Peyer's patch (tissue), 4 donors: ENCODE results near the gene GUCY2F. TPM values are rescaled to one million over a fixed set of nuclear protein-coding genes. Genes with fewer than 3 reads are reported as not detected.

Experiments used
- DNase-seq, 3 donors: peaks; one replicate each; pipeline ENCODE4 v3.0.0-alpha.2; 2017 to 2019
- H3K27ac ChIP-seq, 4 donors: fragments of 200-600 bp; sonication (generic); one replicate each; pipeline ENCODE4 v1.5.1; 2016 to 2019
- H3K27me3 ChIP-seq, 2 donors: fragments of 200-600 bp; sonication (generic); one replicate each; pipeline ENCODE4 v1.5.1; 2019
- H3K36me3 ChIP-seq, 3 donors: fragments of 200-600 bp; sonication (generic); one replicate each; pipeline ENCODE4 v1.5.1; 2016 to 2019
- H3K4me1 ChIP-seq, 4 donors: fragments of 200-600 bp; sonication (generic); one replicate each; pipeline ENCODE4 v1.5.1; 2016 to 2019
- H3K4me3 ChIP-seq, 4 donors: fragments of 200-600 bp; sonication (generic); 1 replicate in 3 of 4; 2 replicates in 1 of 4; pipeline ENCODE4 v1.5.1; 2016 to 2019; ENCODE audit warnings: mild to moderate bottlenecking in 1 of 4
- H3K9me3 ChIP-seq, 4 donors: fragments of 200-600 bp; sonication (generic); one replicate each; pipeline ENCODE4 v1.5.1; 2016 to 2019; ENCODE audit warnings: mild to moderate bottlenecking in 1 of 4
- CTCF ChIP-seq, 6 experiments: fragments of 450-650 bp in 4 of 6; fragments of 200-600 bp in 2 of 6; sonication (generic) in 1 of 6; IDR thresholded peaks; one replicate each; pipeline ENCODE4 v1.5.1; 2017 to 2019; ENCODE audit warnings: antibody characterized with exemption in 6 of 6, mild to moderate bottlenecking in 3 of 6, moderate library complexity in 1 of 6
- POLR2A ChIP-seq, 2 donors: fragments of 450-650 bp; IDR thresholded peaks; one replicate each; pipeline ENCODE4 v1.5.1; 2017; ENCODE audit warnings: antibody characterized with exemption in 2 of 2, mild to moderate bottlenecking in 2 of 2, moderate library complexity in 2 of 2
- total RNA-seq, 4 donors: library from RNA; depleted of rRNA; stranded (reverse); fragments of >200 nt; gene quantifications; one replicate each; pipeline ENCODE4 v1.1.0, GENCODE V29; 2016

The GUCY2F gene
- total RNA-seq, 4 donors from 2014 or later = not detected

- no peaks in the 10 kb centered on the region for H3K9me3 ChIP-seq
- no peak for TF ChIP-seq POLR2A (IDR thresholded peaks at IDR 0.05)
- TF ChIP-seq CTCF (IDR thresholded peaks at IDR 0.05) = no peak
- H3K4me1 ChIP-seq = no peaks in the 10 kb centered on the region
- H3K36me3 ChIP-seq = no peaks in the 10 kb centered on the region
- no peaks in the 10 kb centered on the region for H3K27me3 ChIP-seq
- no peak overlapping the region for H3K4me3 ChIP-seq
- no peak overlapping the region for H3K27ac ChIP-seq
- DNase-seq = no peak
Measured at GRCh38 chrX:109350051-109350450, 131.8 kb downstream of the GUCY2F start.

- no peak overlapping the region for H3K4me3 ChIP-seq
- no peak for DNase-seq
- H3K27me3 ChIP-seq = no peaks in the 10 kb centered on the region
- TF ChIP-seq CTCF (IDR thresholded peaks at IDR 0.05) (no peak), POLR2A (IDR thresholded peaks at IDR 0.05) (no peak)
- no peaks in the 10 kb centered on the region for H3K36me3 ChIP-seq
- H3K9me3 ChIP-seq = no peaks in the 10 kb centered on the region
- no peaks in the 10 kb centered on the region for H3K4me1 ChIP-seq
- no peak overlapping the region for H3K27ac ChIP-seq
Measured at GRCh38 chrX:109347632-109348031, 134.3 kb downstream of the GUCY2F start.

- Histone ChIP-seq H3K36me3 (no peaks in the 10 kb centered on the region), H3K9me3 (no peaks in the 10 kb centered on the region), H3K27ac (no peak overlapping the region), H3K4me1 (no peaks in the 10 kb centered on the region), H3K4me3 (no peak overlapping the region), H3K27me3 (no peaks in the 10 kb centered on the region)
- TF ChIP-seq POLR2A (IDR thresholded peaks at IDR 0.05) (no peak), CTCF (IDR thresholded peaks at IDR 0.05) (no peak)
- DNase-seq = no peak
Measured at GRCh38 chrX:109346491-109346890, 135.4 kb downstream of the GUCY2F start.

GRCh38 chrX:109345856-109346255 lies 136.0 kb downstream of the GUCY2F start:
- Histone ChIP-seq H3K27ac (no peak overlapping the region), H3K36me3 (no peaks in the 10 kb centered on the region), H3K4me1 (no peaks in the 10 kb centered on the region), H3K27me3 (no peaks in the 10 kb centered on the region), H3K4me3 (no peak overlapping the region), H3K9me3 (no peaks in the 10 kb centered on the region)
- no peak for DNase-seq
- TF ChIP-seq CTCF (IDR thresholded peaks at IDR 0.05) (no peak), POLR2A (IDR thresholded peaks at IDR 0.05) (no peak)

DNA sequence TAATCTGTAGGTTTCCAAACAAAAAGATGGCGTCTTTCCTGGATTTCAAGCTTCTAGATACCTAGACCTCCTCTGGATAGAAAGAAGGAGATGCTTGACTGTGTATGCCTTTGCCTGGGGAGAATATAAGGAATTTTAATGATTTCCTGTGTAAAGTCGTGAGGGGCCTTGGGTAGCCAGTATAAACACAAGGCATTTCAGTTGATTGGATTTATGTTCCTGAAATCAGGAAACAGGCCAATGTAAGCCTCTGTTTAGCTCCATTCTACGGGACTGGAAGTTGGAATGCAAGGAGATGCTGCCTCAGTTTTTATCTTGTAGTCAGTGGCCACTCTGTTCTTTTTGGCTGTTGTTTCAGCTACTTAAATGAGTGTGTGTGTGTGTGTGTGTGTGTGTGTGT lies 137.2 kb downstream of the GUCY2F start:
- no peak for DNase-seq
- H3K27me3 ChIP-seq = no peaks in the 10 kb centered on the region
- TF ChIP-seq POLR2A (IDR thresholded peaks at IDR 0.05) (no peak), CTCF (IDR thresholded peaks at IDR 0.05) (no peak)
- no peaks in the 10 kb centered on the region for H3K9me3 ChIP-seq
- H3K4me3 ChIP-seq = no peak overlapping the region
- no peaks in the 10 kb centered on the region for H3K36me3 ChIP-seq
- no peak overlapping the region for H3K27ac ChIP-seq
- H3K4me1 ChIP-seq = no peaks in the 10 kb centered on the region

- no peaks in the 10 kb centered on the region for H3K36me3 ChIP-seq
- H3K27ac ChIP-seq = no peak overlapping the region
- no peaks in the 10 kb centered on the region for H3K9me3 ChIP-seq
- H3K27me3 ChIP-seq = no peaks in the 10 kb centered on the region
- DNase-seq = no peak
- no peaks in the 10 kb centered on the region for H3K4me1 ChIP-seq
- H3K4me3 ChIP-seq = no peak overlapping the region
- no peak for TF ChIP-seq POLR2A (IDR thresholded peaks at IDR 0.05)
Measured at GRCh38 chrX:109344101-109344500, 137.8 kb downstream of the GUCY2F start.
